Ishikawa (cell line): ENCODE measurements around the gene MBTPS2.

ENCODE experiments used
- EP300 ChIP-seq: IDR thresholded peaks from 2 replicates; pipeline ENCODE4 v1.6.1; 2012; ENCODE audit warnings: borderline replicate concordance
- FOXM1 ChIP-seq: IDR thresholded peaks from 2 replicates; pipeline ENCODE4 v1.6.1; 2012; ENCODE audit warnings: low read depth, borderline replicate concordance
- MAX ChIP-seq: IDR thresholded peaks from 2 replicates; pipeline ENCODE4 v1.6.1; 2012
- TAF1 ChIP-seq: IDR thresholded peaks from 2 replicates; pipeline ENCODE4 v1.6.1; 2012; ENCODE audit warnings: low read depth, mild to moderate bottlenecking

GRCh38 chrX:21905313-21905712, 65.9 kb downstream of the MBTPS2 start:
- TF ChIP-seq FOXM1 (no peak), MAX (no peak), EP300 (no peak), TAF1 (no peak)
